Measurements from ENCODE around the gene PRR22.
A peak's percentile ranks its signal among the peaks of the same experiment; 100 is the strongest.

Gene PRR22

DNA sequence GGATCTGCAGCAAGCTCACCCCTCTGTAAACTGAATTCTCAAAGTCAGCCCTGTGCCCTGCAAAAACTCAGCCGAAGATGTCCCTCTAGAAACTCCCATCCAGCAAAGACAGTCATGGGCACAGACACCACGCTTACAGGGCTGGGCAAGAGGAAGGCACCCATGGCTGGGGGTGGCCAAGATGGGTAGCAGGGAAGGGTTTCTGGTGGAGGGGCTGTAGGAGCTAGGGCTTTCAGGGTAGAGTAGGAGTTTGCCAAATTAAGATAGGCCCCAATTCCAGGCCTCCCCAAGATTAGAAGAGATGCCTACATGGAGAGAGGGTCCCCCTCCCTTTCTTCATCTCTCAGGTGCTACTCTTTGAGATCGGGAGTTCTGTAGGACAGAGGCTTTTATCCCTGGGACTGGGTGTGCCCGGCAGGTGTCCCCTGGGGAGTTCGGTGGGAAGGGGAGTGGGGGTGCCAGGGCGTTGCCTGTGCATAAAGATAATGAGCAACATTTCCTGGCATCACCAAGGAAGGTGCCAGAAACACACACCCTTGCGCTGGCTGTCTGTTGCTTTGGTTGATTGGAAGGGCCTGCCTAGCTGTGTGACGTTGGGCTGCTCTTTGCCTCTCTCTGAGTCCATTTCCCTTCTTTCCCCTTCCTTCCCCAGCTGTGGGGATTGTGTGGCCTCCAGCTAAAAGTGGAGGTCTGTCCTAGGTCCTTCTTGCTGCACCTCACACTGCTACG is 29.7 kb upstream of the PRR22 start:
- DNase-seq (ENCODE audit: low read depth in 2 of 3, low spot score in 1 of 3), result no peak

DNA sequence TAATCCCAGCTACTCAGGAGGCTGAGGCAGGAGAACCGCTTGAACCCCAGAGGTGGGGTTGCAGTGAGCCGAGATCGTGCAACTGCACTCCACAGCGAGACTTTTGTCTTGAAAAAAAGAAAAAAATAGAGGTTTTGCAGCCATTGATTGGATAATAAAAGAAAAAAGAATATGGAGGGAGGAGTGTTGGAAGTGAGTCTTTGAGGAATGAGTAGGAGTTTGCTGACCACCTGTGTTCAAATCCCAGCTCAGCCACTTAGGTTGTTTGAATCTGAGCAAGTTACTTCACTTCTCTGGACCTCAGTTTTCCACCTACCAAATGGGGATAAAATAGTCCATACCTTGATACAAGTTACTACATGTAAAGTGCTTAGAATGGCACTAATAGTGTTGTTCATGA is 26.6 kb upstream of the PRR22 start:
- no peak for DNase-seq (ENCODE audit: low read depth in 2 of 3, low spot score in 1 of 3)

DNA sequence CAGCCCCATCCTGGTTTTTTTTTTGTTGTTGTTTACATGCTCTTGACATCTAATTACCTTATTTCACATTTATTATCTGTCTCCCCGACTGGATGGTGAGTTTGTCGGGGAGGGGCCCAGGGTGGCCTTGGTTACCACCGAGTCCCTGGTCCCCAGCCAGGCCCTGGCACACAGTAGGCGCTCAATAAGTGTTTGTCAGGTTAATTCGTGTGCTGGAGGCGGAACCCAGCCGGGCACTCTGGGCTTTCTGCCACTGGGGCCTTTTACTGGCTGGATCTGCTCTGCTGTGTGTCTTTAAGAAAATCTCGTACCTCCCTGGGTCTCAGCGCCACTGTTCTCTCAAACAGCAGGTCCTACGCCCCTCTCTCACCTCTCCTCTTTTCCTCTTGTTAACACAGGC is 24.9 kb upstream of the PRR22 start:
- DNase-seq (ENCODE audit: low read depth in 2 of 3, low spot score in 1 of 3), result no peak

DNA sequence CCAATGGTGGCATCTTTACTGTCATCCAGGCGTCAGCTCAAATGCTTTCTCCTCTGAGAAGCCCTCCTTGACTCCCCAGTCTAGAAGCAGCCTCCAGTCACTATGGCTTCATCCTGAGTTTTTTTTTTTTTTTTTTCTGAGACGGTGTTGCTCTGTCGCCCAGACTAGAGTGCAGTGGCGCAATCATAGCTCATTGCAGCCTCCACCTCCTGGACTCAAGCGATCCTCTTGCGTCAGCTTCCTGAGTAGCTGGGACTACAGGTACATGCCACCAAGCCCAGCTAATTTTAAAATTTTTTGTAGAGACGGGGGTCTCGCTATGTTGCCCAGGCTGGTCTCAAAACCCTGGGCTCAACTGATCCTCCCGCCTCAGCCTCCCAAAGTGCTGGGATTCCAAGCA is 24.5 kb upstream of the PRR22 start:
- DNase-seq (ENCODE audit: low read depth in 2 of 3, low spot score in 1 of 3), result no peak

DNA sequence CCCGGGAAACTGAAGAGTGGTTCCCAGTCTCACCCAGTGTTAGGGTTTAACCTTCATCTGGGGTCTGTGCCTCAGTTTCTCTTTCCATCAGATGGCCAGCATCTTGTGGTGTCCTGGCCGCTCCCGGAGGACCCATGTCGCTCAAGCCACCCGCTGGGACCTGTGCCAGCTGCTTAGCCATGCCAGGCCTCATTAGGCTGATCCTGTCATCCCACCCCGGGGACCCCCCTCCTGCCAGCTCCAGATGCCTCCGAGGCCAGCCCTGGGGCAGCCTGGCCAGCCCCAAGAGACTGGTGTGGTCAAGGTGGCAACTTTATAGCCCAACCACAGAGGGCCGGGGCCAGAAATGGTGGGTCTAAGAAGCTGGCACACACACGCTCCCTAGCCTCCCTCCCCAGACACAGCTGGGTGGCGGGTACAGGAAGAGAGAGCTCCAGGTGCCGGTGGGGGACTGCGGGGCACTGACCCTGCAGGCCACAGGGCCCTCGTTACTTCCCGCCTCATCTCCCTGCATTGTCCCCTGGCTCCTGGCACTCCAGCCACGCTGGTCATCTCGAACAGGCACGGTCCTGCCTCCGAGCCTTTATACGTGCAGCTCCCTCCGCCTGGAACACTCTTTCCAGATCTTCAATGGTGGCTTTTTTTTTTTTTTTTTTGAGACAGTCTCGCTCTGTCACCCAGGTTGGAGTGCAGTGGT is 23.7 kb upstream of the PRR22 start:
- no peak for DNase-seq (ENCODE audit: low read depth in 2 of 3, low spot score in 1 of 3)

DNA sequence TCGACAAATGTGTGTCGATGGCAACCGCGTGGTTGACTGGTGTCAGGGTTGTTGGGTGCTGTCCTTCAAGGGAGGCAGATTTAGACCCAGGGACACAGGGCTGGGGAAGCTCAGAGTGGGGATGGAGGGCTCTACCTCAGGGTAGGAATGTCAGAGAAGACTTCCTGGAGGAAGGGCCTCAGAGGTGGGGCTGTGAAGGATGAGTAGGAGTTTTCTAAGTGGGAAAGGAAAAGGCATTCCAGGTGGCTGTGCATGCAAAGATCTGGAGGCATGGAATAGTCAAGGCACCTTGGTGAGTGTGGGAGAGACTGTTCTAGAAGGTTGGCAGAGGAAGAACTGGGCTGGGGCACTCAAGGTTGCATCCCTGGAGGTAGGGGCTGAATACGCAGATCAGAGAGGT is 22.4 kb upstream of the PRR22 start:
- no peak for DNase-seq (ENCODE audit: low read depth in 2 of 3, low spot score in 1 of 3)

DNA sequence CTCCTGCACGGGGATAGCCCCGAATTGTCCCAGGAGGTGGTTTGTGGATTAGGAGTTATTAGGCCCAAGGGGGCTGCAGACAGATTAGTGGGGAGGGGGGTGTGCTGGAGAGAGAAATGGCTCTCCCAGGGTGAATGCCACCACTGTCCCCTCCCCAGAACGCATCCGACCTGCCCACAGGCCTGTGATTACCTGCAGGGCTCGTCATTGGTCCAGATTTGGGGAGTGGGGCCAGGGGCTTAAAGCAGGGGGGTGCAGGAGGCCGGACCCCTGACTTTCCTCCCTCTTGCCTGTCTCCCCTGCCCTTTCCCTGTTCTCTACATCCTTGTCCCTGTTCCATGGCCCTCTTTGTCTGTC is 21.6 kb upstream of the PRR22 start:
- DNase-seq (ENCODE audit: low read depth in 2 of 3, low spot score in 1 of 3), result no peak

DNA sequence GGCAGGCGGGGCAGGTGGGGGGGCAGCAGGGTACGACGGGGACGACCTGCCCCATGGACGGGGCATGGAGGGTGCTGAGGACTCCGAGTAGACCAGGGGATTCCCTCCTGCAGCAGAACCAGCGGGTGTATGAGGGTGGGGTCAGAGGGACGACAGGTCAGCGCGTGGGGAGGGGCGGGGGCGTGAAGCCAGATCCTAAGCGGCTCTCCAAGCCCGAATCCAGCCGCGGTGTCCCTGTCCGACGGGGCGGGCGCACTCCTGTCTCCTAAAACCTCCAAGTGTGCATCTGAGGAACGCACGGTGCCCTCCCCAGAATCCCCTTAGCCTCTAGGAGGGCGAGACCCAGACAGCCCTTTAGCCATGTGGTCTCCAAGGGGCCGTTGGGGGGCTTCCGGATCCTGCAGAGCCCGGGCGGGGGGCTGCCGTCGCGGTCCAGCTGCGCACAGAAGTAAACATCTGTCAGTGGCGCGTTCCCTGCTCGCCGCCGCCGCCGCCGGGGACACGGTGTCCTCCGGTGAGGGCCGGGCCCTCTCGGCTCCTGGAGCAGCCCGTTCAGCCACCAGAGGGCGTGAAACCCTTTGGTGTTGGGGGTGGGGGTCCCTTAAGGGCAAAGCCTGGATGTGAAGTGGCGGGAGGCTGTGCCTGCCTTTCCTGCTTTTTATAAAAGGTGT is 21.1 kb upstream of the PRR22 start:
- peak in 2 of 3 donors; percentile 41 to 54 for DNase-seq (ENCODE audit: low read depth in 2 of 3, low spot score in 1 of 3)

DNA sequence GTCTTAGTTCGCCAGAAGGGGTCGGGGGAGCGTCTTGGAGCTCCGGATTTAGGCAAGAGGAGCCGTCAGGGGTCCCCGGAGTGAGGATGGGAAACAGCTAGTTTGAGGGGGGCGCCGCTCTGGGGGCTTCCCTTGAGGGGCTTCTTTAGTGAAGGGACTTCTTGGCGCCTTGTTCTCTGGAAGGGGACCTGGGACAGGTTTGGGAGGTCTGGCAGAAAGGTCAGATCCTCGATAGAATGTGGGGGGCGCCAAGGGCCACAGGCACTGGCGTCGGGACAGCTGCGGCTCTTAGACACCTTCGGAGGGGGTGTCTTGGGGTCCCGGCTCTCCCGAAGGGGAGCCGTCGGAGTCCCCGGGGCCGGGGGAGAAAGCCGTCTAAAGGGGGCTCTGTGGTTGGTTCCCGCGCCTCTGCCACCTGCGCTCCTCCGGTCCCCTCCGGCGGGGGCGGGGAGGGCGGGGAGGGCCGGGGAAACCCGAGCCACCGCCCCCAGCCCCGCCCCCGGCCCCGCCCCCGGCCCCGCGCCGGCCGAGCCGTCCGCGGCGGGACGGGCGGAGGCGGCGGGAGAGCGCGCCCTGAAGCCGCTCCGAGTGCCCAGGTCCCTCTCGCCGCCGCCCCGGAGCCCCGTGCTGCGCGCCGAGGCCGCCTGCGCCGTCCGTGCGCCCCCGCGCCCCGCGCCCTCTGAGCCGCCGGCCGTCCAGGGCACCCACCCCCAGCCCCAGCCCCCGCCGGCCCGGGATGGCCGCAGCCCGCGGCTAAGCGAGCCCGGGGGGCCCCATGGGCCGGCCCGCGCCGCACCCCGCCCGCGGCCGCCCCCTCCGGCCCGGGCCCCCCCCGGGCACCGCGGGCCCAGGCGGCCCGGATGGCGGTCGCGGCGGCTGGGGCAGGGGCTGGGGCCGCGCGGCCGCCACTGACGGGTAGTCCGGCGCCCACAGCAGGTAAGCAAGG is 20.2 kb upstream of the PRR22 start, which contains the start of gene NRTN:
NRTN (plus strand) TSS at position 552 of the 946 bp plus-strand sequence. CDS start 19,099 bp downstream, outside the sequence.
- no peak for DNase-seq (ENCODE audit: low read depth in 2 of 3, low spot score in 1 of 3)

DNA sequence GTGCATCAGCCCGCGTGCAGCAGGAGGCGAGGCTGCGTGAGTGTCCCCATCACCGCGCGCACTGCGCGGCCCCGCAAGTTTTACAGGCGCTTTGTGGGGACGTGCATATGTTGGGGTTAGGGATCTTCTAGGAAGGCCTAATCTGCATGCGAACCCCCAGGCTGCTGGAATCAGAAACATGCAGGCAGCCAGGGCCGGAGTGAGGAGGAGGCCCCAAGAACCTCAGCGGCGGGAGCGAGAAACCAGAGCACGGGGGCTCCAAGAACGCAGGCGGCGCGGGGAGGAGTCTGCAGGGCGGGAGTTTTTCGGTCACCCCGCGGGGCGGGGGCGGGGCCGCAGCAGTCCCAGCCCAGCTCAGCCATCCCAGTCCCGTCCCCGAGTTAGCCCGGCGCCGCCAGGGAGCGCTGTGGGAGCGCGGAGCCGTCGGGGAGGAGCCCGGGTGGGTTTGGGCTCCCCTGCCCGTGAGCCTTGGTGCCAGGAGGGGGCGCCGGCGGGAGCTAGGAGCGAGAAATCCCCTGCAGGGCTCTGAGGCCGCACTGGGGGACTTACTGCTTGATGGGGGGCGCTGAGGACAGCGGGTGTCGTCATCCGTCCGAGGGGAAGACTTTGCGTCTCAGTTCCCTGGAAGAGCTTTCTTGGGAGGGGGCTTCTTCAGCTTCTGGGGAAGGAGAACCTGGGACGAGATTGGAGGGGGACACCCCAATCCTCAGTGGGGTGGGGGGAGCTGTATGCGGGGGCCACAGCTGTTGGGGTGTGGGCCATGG is 19.4 kb upstream of the PRR22 start:
- peak; percentile 91 to 94 (median 93) for DNase-seq (ENCODE audit: low read depth in 2 of 3, low spot score in 1 of 3)

DNA sequence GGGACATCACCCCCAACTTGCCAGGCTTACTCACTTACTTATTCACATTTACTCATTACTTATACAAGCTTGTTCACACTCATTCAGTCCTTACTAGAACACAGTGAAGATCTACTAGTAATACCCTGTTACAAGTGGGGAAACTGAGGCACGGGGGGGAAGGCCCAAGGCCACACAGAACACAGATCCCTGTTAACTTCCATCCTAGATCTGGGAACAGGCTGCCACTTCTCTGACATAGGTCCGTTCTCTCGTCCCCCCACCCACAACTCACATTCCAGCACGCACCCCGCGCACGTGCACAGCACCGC is 18.9 kb upstream of the PRR22 start:
- DNase-seq (ENCODE audit: low read depth in 2 of 3, low spot score in 1 of 3), result no peak

DNA sequence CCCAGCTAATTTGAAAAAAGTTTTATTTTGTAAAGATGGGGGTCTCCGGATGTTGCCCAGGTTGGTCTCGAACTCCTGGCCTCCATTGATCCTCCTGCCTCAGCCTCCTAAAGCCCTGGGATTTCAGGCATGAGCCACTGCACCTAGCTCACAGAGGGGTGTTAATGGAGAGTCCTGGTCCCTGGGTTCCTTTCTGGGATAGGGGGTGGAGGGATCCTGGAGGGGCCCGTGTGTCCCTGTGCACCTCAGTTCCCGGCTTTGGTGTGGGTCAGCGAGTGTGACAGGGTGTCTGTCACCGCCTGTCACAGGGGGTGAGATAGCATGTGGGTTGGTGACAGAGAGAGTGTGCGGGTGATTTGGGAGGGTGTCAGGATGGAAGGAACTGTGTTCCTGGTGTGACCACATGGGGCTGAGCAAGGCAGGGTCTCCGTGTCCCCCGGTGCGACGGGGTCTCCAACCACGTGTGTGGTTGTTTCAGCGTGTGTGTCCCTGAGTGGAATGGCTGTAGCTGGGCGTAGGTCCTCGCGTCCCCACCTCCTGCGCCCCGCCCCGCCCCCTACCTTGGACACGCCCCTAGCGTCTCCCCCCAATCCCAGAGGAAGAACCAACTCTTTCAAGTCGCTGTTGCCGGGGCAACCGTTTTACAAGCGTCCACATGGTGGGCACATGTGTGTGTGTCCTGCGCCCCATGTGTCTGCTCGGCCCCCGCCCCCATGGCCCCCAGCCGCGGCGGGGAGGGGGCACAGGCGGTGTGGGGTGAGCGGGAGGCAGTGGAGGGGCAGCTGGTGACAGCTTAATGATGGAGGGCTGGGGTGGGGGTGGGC is 17.5 kb upstream of the PRR22 start:
- no peak for DNase-seq (ENCODE audit: low read depth in 2 of 3, low spot score in 1 of 3)

DNA sequence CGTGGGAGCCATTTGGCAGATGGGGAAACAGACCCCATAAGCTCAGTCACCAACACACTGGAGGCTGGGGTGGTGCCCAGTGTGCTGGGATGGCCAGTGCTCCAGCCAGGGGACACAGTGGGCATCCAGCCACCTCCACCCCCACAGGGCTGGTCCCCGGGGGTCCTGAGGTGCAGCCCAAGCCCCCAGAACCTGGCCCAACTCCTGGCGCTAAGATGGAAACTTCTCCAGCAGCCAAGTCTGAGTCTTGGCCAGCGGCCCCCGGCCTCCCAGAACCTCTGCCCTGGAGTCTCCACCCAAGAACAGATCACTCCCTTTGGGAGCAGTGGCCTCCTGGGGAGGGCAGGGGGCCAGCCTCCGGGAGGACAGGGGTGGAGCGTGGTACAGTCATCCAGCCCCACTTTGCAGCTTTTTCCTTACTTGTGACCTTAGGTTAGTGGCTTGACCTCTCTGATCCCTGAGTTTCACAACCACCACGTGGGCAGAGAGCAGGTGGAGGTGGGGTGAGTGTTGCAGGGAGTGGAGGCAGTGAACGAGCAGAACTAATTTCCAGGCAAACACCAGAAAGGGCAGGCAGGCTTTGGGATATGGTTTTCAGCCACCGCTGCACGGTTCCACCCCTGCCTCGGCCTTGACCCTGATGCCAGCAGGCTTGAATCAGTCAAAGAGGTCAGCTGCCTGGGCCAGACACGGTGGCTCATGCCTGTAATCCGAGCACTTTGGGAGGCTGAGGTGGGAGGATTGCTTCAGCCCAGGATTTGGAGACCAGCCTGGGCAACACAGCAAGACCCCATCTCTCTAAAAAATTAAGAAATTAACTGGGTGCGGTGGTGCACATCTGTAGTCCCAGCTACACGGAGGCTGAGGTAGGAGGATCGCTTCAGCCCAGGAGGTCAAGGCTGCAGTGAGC is 16.1 kb upstream of the PRR22 start:
- no peak for DNase-seq (ENCODE audit: low read depth in 2 of 3, low spot score in 1 of 3)

DNA sequence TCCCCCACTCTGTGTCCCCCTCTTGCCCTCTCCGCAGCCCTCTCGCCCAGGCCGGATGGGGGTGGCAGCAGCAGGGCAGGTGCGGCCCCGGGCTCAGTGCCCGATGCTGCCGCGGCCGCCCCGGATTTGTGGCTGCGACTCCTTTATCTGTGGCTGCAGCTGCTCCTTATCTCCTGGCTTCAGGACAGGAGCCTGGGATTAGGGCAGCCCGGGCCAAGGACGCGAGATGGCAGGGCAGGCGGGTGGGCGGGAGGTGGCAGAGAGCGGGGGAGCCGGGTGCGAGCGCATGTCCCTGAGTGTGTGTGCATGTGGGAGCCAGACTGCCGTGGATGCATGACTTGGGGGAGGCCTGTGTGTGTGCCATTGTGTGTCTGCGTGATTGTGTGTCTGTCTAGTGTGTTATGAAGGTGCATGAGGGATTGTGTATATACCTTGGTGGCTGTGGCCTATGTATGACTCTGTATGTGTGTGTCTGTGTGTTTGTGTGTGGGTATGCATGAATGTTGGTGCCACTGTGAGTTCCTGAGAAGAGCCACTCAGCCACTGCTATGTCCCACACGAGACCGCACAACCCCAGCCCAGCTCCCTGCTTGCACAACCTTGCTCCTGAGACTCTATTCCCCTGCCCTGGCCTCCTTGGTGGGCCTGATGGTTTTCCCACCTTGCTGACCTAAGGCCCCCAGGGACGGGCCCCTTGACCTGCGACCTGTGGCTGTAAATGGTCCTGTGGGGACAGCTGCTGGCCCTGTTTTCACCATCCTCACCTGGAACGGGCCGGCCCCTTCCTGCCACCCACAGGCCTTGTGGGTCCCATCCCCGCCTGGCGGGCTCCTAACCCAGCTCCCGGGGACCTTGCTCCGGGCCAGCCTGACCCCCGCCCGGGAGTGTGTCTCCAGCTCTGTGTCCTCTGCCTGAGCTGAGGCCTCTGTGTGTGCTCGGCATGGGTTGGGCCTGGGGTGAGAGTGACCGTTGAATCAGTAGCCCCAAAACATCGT is 15.0 kb upstream of the PRR22 start:
- no peak for DNase-seq (ENCODE audit: low read depth in 2 of 3, low spot score in 1 of 3)

DNA sequence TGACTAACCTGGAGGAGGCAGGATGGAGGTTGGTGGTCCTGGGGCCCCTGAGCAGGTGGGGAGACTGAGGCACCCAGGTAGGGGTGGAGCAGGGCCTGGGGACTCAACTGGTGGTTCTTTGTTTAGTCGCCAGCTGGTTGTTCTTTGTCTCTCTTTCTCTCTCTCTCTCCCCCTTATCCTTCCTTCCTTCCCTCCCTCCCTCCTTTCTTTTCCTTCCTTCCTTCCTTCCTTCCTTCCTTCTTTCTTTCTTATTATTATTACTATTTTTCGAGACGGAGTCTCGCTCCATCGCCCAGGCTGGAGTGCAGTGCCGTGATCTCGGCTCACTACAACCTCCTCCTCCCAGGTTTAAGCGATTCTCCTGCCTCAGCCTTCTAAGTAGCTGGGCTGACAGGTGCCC is 13.7 kb upstream of the PRR22 start:
- no peak for DNase-seq (ENCODE audit: low read depth in 2 of 3, low spot score in 1 of 3)

DNA sequence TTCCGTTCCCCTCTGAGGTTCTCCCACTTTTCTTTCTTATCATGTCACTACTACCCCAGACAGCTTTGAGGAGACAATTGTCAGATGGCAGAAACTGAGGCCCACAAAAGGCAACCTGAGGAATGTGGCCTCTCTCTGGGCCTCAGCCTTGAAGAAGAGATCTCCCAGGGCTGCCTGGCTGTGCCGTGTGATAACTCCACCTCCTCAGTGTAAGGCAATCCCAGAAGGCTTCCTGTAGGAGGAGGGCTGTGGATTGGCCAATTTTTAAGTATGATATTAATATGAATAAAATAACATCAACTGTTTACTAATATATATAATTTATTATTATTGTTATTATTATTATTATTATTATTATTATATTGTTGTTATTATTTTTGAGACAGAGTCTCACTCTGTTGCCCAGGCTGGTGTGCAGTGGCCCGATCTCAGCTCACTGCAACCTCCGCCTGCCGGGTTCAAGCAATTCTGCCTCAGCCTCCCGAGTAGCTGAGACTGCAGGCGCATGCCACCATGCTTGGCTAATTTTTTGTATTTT is 10.9 kb upstream of the PRR22 start:
- no peak for DNase-seq (ENCODE audit: low read depth in 2 of 3, low spot score in 1 of 3)

DNA sequence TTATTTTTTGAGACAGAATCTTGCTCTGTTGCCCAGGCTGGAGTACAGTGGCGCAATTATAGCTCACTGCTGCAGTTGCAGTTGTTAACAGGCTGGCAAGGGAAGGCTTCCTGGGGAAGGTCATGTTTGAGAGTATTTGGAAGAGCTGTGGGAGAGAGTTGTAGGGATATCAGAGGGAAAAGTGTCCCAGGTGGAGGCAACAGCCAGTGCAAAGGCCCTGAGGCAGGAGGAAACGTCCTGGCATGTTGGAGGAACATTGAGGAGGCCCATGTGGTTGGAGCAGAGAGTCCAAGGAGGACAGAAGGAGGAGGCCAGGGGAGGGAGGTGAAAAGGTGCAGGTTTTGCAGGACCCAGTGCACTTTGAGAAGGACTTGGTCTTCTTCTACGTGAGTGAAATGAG is 8.6 kb upstream of the PRR22 start:
- DNase-seq (ENCODE audit: low read depth in 2 of 3, low spot score in 1 of 3), result no peak
